ENCODE data around the gene MAP4K5. TPM values are rescaled to one million over a fixed set of nuclear protein-coding genes. Genes with fewer than 3 reads are reported as not detected.

Gene MAP4K5
- total RNA-seq, 1 donor from 2014 or later, result 34.1 TPM

DNA sequence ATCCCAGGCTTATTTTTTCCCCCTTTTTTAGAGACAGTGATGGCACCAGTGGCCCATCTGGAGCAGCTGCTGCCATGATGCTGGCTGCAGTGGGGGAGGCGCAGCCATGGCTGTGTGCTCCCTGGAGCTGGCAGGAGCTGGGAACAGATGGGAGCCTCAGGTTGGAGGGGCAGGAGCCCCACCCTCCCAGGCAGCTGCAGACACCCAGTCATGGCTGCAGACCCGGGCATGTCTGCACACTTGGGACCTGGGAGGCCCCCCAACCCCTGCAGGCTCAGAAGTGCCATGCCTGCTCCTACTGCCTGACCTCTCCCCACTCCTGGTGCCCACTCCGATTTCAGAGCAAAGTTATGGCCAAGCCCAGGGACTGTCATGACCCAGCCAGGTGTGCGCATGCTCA, 160.8 kb downstream of the MAP4K5 start:
- H3K4me3 Mint-ChIP-seq, result no peak overlapping the region
- no peaks in the 10 kb centered on the region for H3K9me3 Mint-ChIP-seq
- no peak overlapping the region for H3K27ac Mint-ChIP-seq
- ChIA-PET CTCF (no interaction called here), POLR2A (no interaction called here)
- no peak for DNase-seq
- intact Hi-C loops (cut with micrococcal nuclease), result no loop called here
- ATAC-seq (ENCODE audit: low read depth), result no peak
- peaks cover 9% of the 10 kb centered on the region for H3K4me1 Mint-ChIP-seq
- H3K27me3 Mint-ChIP-seq, result no peaks in the 10 kb centered on the region
- TF ChIP-seq, protein P1, sequence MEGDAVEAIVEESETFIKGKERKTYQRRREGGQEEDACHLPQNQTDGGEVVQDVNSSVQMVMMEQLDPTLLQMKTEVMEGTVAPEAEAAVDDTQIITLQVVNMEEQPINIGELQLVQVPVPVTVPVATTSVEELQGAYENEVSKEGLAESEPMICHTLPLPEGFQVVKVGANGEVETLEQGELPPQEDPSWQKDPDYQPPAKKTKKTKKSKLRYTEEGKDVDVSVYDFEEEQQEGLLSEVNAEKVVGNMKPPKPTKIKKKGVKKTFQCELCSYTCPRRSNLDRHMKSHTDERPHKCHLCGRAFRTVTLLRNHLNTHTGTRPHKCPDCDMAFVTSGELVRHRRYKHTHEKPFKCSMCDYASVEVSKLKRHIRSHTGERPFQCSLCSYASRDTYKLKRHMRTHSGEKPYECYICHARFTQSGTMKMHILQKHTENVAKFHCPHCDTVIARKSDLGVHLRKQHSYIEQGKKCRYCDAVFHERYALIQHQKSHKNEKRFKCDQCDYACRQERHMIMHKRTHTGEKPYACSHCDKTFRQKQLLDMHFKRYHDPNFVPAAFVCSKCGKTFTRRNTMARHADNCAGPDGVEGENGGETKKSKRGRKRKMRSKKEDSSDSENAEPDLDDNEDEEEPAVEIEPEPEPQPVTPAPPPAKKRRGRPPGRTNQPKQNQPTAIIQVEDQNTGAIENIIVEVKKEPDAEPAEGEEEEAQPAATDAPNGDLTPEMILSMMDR (IDR thresholded peaks at IDR 0.05), result no peak
- no peaks in the 10 kb centered on the region for H3K36me3 Mint-ChIP-seq (ENCODE audit: low read depth)

Other genes with a start within 250 kb of the MAP4K5 start
- gene L2HGDH, start 220.3 kb downstream of the MAP4K5 start, total RNA-seq, result 4.3 and 5.2 TPM in 2 replicates
- 31.2 and 32.2 TPM in 2 replicates for gene DMAC2L, start 220.2 kb downstream of the MAP4K5 start, total RNA-seq
- 5.2 and 5.9 TPM in 2 replicates for gene CDKL1, start 135.7 kb downstream of the MAP4K5 start, total RNA-seq
- gene ATL1, start 27.6 kb upstream of the MAP4K5 start, total RNA-seq, result 0.49 and 1.4 TPM in 2 replicates
- 31.0 and 33.3 TPM in 2 replicates for gene SAV1, start 135.7 kb upstream of the MAP4K5 start, total RNA-seq